Measurements from ENCODE around the gene SLC25A24. TPM values are rescaled to one million over a fixed set of nuclear protein-coding genes. Genes with fewer than 3 reads are reported as not detected.

The SLC25A24 gene
- total and polyA plus RNA-seq, 9 of the 15 experiments (the other 6 are each of a cell fraction or from before 2014, with no cell fraction given), result 6.9 to 34.9 (median 25.4) TPM

DNA sequence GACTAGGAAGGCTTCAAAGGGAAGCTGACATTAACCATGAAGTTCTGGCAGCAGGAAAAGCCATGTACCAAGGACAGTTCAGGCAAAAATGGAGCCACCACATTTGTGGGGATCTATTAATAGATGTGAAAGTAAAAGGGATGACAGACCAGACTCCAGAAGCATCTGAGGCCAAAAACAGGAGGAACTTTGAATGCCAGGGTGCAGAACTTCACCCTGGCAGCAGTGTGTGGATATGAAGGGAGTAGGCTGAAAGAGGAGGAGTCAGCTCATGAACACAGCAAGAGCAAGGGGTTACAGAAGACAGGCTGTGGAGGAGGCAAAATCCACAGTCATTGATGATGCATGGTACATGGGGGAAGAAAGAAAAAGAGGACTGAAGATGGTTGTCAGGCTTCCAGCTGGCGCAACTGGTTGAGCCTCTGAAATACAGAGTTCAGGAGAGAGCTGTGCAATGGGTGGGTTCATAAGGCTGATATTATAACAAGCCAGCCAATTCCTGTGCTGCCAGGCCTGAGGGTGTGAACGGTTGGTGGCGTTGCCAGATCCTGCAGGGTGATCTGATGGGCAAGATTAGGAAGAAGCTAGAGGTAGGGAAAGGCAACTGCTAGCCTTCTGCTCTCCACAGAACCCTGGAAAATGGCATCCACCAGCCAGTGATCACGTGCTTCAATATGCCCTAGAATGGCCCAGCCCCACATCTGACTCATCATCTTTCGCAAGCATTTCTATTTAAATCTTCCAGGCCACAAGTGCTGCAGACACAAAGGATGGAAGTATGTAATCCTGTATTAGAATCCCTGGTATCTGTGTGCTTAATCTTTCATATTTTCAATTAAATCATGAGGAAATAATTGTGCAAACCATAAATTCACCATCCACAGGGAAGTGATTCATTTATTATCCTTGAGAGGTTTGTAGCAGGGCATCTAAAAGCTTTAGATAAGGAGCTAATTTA, 81.9 kb downstream of the SLC25A24 start (continued):
- TF ChIP-seq, protein P1, sequence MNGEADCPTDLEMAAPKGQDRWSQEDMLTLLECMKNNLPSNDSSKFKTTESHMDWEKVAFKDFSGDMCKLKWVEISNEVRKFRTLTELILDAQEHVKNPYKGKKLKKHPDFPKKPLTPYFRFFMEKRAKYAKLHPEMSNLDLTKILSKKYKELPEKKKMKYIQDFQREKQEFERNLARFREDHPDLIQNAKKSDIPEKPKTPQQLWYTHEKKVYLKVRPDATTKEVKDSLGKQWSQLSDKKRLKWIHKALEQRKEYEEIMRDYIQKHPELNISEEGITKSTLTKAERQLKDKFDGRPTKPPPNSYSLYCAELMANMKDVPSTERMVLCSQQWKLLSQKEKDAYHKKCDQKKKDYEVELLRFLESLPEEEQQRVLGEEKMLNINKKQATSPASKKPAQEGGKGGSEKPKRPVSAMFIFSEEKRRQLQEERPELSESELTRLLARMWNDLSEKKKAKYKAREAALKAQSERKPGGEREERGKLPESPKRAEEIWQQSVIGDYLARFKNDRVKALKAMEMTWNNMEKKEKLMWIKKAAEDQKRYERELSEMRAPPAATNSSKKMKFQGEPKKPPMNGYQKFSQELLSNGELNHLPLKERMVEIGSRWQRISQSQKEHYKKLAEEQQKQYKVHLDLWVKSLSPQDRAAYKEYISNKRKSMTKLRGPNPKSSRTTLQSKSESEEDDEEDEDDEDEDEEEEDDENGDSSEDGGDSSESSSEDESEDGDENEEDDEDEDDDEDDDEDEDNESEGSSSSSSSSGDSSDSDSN (IDR thresholded peaks at IDR 0.05; ENCODE audit: borderline replicate concordance in 1 of 2, low read depth in 2 of 2, low read length in 2 of 2), result no peak
- TF ChIP-seq HLTF (IDR thresholded peaks at IDR 0.05) (no peak), CGGBP1 (CRISPR knock-in tag; IDR thresholded peaks at IDR 0.05) (no peak), NCOA6 (IDR thresholded peaks at IDR 0.05) (no peak), TCF7 (IDR thresholded peaks at IDR 0.05; ENCODE audit: borderline replicate concordance) (no peak), POLR2B (IDR thresholded peaks at IDR 0.05; ENCODE audit: low read depth, partially characterized antibody) (no peak), FOXP4 (CRISPR knock-in tag; IDR thresholded peaks at IDR 0.05; ENCODE audit: borderline replicate concordance) (no peak), TSC22D4 (tag; IDR thresholded peaks at IDR 0.05) (no peak), RFX1 (IDR thresholded peaks at IDR 0.05) (no peak), DIDO1 (tag; IDR thresholded peaks at IDR 0.05; ENCODE audit: low read depth) (peak; percentile 35; the same call in 1 of the 2 replicates), YY1 (IDR thresholded peaks at IDR 0.05; ENCODE audit: borderline replicate concordance in 1 of 3, control insufficient read depth in 1 of 3, extremely low read depth in 1 of 3, insufficient read depth in 3 of 3, insufficient read length in 1 of 3, insufficient replicate concordance in 2 of 3, low read depth in 1 of 3, low read length in 2 of 3) (peak in 1 of 3 experiments; percentile 80), PTRF (tag; IDR thresholded peaks at IDR 0.05) (no peak), ATF3 (IDR thresholded peaks at IDR 0.05) (peak; percentile 83), ATF3 (CRISPR knock-in tag; conservative IDR thresholded peaks at IDR 0.05) (no peak), ERF (CRISPR knock-in tag; IDR thresholded peaks at IDR 0.05) (0 out of 2 replicates have a peak, but pooled peaks have one; percentile 30), SMC3 (conservative IDR thresholded peaks at IDR 0.05; ENCODE audit: insufficient read depth, low read depth, low read length) (no peak), TEAD2 (tag; IDR thresholded peaks at IDR 0.05) (no peak), JUND (IDR thresholded peaks at IDR 0.05; ENCODE audit: borderline replicate concordance, low read depth, low read length) (peak; percentile 88), JUND (tag; IDR thresholded peaks at IDR 0.05; ENCODE audit: borderline replicate concordance, low read depth, low read length) (peak; percentile 90; the same call in 2 of the 3 replicates)
- TF ChIP-seq, protein P2, sequence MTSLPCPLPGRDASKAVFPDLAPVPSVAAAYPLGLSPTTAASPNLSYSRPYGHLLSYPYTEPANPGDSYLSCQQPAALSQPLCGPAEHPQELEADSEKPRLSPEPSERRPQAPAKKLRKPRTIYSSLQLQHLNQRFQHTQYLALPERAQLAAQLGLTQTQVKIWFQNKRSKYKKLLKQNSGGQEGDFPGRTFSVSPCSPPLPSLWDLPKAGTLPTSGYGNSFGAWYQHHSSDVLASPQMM (CRISPR knock-in tag; IDR thresholded peaks at IDR 0.05), result no peak

All from K562 (cell line).